ENCODE results near the gene MRPL42. TPM values are rescaled to one million over a fixed set of nuclear protein-coding genes. Genes with fewer than 3 reads are reported as not detected.
"Not testable (repeated sequence)": the region's sequence is repeated elsewhere in the genome, so short reads cannot be mapped to it uniquely, and the experiment has no call there.

MRPL42 gene
- total and polyA plus RNA-seq, 2 donors: 38.2 to 72.7 TPM

DNA sequence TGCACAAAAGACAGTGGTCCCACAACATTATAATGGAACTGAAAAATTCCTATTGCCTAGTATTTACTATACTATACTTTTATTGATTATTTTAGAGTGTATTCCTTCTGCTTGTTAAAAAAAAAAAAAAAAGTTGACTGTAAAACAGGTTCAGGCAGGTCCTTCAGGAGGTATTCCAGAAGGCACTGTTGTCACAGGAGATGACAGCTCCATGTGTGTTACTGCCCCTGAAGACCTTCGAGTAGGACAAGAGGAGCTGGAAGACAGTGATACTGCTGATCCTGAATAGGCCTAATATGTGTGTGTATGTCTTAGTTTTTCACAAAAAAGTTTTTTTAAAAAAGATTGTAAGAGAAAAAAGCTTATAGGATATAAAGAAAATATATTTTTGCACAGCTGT, 37.9 kb upstream of the MRPL42 start:
- no peaks in the 10 kb centered on the region for H3K36me3 ChIP-seq (ENCODE audit: control insufficient read depth in 2 of 2, insufficient read depth in 2 of 2, low read length in 1 of 2)
- H3K4me3 ChIP-seq (ENCODE audit: low read length in 2 of 2): no peak overlapping the region
- no peak for DNase-seq (ENCODE audit: low read depth in 6 of 9, low spot score in 9 of 9)
- peaks cover 2 to 9% of the 10 kb centered on the region in 2 donors for H3K4me1 ChIP-seq (ENCODE audit: control insufficient read depth in 2 of 2, insufficient read depth in 2 of 2, low read length in 2 of 2)
- no peaks in the 10 kb centered on the region for H3K9me3 ChIP-seq (ENCODE audit: control insufficient read depth in 2 of 2, insufficient read depth in 1 of 2, low read length in 1 of 2)
- no peaks in the 10 kb centered on the region for H3K27me3 ChIP-seq (ENCODE audit: control insufficient read depth in 2 of 2, insufficient read depth in 1 of 2, low read length in 1 of 2)
- 95% methylated on average over 1 of the region's 1 CpG for WGBS
- H3K27ac ChIP-seq (ENCODE audit: low read depth in 1 of 2, low read length in 1 of 2): no peak overlapping the region

DNA sequence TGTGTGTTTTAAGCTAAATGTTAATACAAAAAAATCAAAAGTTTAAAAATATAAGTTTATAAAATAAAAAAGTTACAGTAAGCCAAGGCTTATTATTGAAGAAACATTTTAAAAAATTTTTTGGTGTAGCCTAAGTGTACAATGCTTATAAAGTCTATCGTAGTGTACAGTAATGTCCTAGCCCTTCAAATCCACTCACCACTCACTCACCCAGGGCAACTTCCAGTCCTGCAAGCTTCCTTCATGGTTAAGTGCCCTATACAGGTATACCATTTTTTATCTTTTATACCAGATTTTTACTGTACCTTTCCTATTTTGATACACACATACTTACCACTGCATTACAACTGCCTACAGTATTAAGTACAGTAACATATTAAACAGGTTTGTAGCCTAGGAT, 37.5 kb upstream of the MRPL42 start:
- H3K9me3 ChIP-seq (ENCODE audit: control insufficient read depth in 2 of 2, insufficient read depth in 1 of 2, low read length in 1 of 2): no peaks in the 10 kb centered on the region
- H3K4me1 ChIP-seq (ENCODE audit: control insufficient read depth in 2 of 2, insufficient read depth in 2 of 2, low read length in 2 of 2): peaks cover 2 to 10% of the 10 kb centered on the region in 2 donors
- H3K27me3 ChIP-seq (ENCODE audit: control insufficient read depth in 2 of 2, insufficient read depth in 1 of 2, low read length in 1 of 2): no peaks in the 10 kb centered on the region
- WGBS: 94% methylated on average over 1 of the region's 1 CpG
- no peak for DNase-seq (ENCODE audit: low read depth in 6 of 9, low spot score in 9 of 9)
- no peak overlapping the region for H3K4me3 ChIP-seq (ENCODE audit: low read length in 2 of 2)
- no peaks in the 10 kb centered on the region for H3K36me3 ChIP-seq (ENCODE audit: control insufficient read depth in 2 of 2, insufficient read depth in 2 of 2, low read length in 1 of 2)
- H3K27ac ChIP-seq (ENCODE audit: low read depth in 1 of 2, low read length in 1 of 2): no peak overlapping the region

DNA sequence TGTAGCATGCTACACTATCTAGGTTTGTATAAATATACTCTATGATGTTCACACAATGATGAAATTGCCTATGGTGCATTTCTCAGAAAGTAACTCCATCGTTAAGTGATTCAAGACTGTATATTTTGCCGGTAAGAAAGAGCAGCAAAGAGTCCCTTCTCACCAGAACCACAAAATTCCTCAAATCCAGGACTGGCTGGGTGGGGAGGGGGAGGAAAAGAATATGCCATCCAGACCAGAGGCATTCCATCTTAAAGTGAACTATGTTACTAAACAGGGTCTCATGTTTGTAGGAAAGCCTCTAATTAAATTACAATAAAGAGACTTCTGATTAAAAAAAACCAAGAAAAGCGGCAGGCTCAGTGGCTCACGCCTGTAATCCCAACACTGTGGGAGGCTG, 37.0 kb upstream of the MRPL42 start:
- Histone ChIP-seq H3K4me1 (ENCODE audit: control insufficient read depth in 2 of 2, insufficient read depth in 2 of 2, low read length in 2 of 2) (peaks cover 2 to 10% of the 10 kb centered on the region in 2 donors), H3K4me3 (ENCODE audit: low read length in 2 of 2) (no peak overlapping the region), H3K36me3 (ENCODE audit: control insufficient read depth in 2 of 2, insufficient read depth in 2 of 2, low read length in 1 of 2) (no peaks in the 10 kb centered on the region), H3K9me3 (ENCODE audit: control insufficient read depth in 2 of 2, insufficient read depth in 1 of 2, low read length in 1 of 2) (no peaks in the 10 kb centered on the region), H3K27ac (ENCODE audit: low read depth in 1 of 2, low read length in 1 of 2) (no peak overlapping the region), H3K27me3 (ENCODE audit: control insufficient read depth in 2 of 2, insufficient read depth in 1 of 2, low read length in 1 of 2) (no peaks in the 10 kb centered on the region)
- WGBS: 98% methylated on average over 4 of the region's 4 CpGs
- no peak for DNase-seq (ENCODE audit: low read depth in 6 of 9, low spot score in 9 of 9)

DNA sequence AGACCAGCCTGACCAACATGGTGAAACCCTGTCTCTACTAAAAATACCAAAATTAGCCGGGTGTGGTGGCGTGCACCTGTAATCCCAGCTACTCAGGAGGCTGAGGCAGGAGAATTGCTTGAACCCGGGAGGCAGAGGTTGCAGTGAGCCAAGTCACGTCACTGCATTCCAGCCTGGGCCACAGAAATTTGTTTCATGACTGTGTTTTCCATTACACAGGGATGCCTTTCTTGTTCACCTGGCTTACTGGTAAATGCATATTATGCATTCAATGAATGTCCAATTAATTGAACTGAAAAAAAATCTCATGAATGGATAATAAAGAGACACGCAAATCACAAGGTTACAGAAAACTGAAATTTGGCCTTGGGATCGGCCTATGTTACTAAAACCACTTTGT, 35.3 kb upstream of the MRPL42 start:
- H3K4me3 ChIP-seq (ENCODE audit: low read length in 2 of 2); H3K9me3 ChIP-seq (ENCODE audit: control insufficient read depth in 2 of 2, insufficient read depth in 1 of 2, low read length in 1 of 2); H3K36me3 ChIP-seq (ENCODE audit: control insufficient read depth in 2 of 2, insufficient read depth in 2 of 2, low read length in 1 of 2); DNase-seq (ENCODE audit: low read depth in 6 of 9, low spot score in 9 of 9); H3K27me3 ChIP-seq (ENCODE audit: control insufficient read depth in 2 of 2, insufficient read depth in 1 of 2, low read length in 1 of 2); H3K27ac ChIP-seq (ENCODE audit: low read depth in 1 of 2, low read length in 1 of 2): not testable (repeated sequence)
- WGBS: 95% methylated on average over 6 of the region's 6 CpGs
- peaks cover 5 to 15% of the 10 kb centered on the region in 2 donors for H3K4me1 ChIP-seq (ENCODE audit: control insufficient read depth in 2 of 2, insufficient read depth in 2 of 2, low read length in 2 of 2)

DNA sequence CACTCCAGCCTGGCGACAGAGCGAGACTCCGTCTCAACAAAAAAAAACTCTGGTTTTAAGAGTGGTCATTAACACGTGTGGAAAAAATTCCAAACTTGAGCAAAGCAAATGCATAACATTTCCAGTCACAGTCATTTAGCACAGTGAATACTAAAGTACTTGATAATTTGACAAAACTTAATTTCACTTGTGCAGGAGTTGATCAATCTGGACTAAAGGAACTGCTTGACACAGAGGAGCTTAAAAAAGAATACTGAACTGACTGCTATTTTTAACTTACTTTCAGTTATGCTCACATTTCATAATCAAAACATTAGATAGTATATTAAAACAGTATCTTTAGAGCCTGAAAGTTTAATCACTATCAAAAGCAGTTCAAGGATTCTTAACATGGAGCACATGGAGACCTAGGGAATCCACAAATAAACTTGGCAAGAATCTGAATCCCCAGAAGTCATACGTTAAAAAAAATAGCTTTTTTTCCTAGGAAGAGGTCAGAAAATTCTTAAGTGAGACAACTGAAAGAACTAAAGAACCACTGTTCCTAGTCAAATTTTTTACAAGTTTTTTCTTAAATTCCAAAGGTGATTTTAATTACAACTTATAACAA, 33.0 kb upstream of the MRPL42 start:
- Histone ChIP-seq H3K27me3 (ENCODE audit: control insufficient read depth in 2 of 2, insufficient read depth in 1 of 2, low read length in 1 of 2) (no peaks in the 10 kb centered on the region), H3K36me3 (ENCODE audit: control insufficient read depth in 2 of 2, insufficient read depth in 2 of 2, low read length in 1 of 2) (no peaks in the 10 kb centered on the region), H3K9me3 (ENCODE audit: control insufficient read depth in 2 of 2, insufficient read depth in 1 of 2, low read length in 1 of 2) (no peaks in the 10 kb centered on the region), H3K27ac (ENCODE audit: low read depth in 1 of 2, low read length in 1 of 2) (no peak overlapping the region), H3K4me1 (ENCODE audit: control insufficient read depth in 2 of 2, insufficient read depth in 2 of 2, low read length in 2 of 2) (peaks cover 19 to 31% of the 10 kb centered on the region in 2 donors), H3K4me3 (ENCODE audit: low read length in 2 of 2) (no peak overlapping the region)
- 69% methylated on average over 5 of the region's 5 CpGs for WGBS
- no peak for DNase-seq (ENCODE audit: low read depth in 6 of 9, low spot score in 9 of 9)

DNA sequence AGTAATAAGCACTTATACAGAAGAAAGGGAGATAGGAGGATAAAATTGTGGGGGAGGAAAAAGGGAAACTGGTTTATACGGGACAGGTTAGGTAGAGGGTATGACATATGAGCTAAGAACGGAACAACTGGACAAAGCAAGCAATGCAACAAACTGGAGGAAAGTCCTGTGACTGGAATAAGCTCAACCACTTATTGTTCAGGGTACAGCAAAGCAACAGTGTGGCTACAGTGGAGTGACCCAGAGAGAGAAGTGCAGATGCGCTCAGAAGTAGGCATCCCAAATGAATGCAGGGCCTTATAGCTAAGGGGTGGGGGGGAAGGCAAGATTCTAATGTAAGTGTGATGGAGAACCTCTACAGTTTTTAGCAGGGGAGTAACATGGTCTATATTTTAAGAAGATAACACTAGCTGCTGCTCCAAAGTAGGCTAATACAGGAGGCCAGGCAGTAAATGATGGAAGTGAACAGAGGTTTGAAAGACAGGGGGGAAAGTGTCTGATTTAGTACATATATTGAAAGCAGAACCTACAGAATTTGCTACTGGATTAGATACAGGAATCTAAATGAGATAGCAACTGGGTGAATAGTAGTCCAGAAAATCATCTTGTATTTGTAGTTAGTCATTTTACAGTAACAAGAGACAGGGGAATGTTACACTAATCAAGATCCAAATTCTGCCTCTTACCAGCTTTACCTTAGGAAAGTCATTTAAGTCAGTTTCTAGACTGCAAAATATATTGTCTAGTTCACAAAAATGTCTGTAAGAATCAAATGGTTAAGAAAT, 28.9 kb upstream of the MRPL42 start:
- Histone ChIP-seq H3K27ac (ENCODE audit: low read depth in 1 of 2, low read length in 1 of 2) (no peak overlapping the region), H3K4me3 (ENCODE audit: low read length in 2 of 2) (no peak overlapping the region), H3K27me3 (ENCODE audit: control insufficient read depth in 2 of 2, insufficient read depth in 1 of 2, low read length in 1 of 2) (no peaks in the 10 kb centered on the region), H3K4me1 (ENCODE audit: control insufficient read depth in 2 of 2, insufficient read depth in 2 of 2, low read length in 2 of 2) (peaks cover 23 to 40% of the 10 kb centered on the region in 2 donors), H3K9me3 (ENCODE audit: control insufficient read depth in 2 of 2, insufficient read depth in 1 of 2, low read length in 1 of 2) (no peaks in the 10 kb centered on the region), H3K36me3 (ENCODE audit: control insufficient read depth in 2 of 2, insufficient read depth in 2 of 2, low read length in 1 of 2) (no peaks in the 10 kb centered on the region)
- DNase-seq (ENCODE audit: low read depth in 6 of 9, low spot score in 9 of 9): no peak
- WGBS: 91% methylated on average over 3 of the region's 3 CpGs

DNA sequence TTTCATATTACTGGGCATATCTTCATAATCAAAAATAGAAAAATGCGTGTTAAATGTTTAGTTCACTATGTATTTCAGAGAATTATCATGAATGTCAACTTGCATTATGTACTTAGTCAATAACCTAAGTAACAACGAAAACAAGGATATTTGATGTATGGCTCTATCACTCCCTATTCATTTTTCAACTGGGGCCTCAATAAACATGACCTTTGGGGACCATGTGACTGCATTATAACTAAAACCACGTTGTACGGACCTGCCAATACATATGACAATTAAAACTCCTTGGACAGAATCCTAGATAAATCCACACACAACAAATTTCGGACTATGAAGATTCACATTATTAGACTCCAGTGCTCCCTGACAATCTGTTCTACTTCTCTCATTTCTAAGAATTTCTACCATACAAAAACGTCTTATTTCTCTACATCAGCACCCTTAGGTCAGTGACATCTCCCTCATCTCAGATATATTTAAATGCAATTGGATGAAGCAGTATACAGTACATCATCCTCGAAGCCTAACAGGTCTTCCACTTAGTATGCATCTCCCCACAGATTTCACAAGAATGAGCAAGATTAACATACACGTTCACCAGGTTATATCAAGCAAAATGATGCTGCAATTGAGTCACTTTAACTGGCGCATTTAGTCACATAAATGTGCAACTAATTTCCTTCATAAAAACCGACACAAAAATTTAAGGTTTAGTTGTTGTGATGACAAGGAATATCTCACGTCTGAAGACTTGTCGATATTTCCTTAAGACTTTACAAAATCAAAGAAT, 27.1 kb upstream of the MRPL42 start:
- Histone ChIP-seq H3K4me3 (ENCODE audit: low read length in 2 of 2) (peak overlapping the region; percentile 64 to 92), H3K27ac (ENCODE audit: low read depth in 1 of 2, low read length in 1 of 2) (peak overlapping the region in 1 of 2 donors; percentile 77), H3K4me1 (ENCODE audit: control insufficient read depth in 2 of 2, insufficient read depth in 2 of 2, low read length in 2 of 2) (peaks cover 23 to 38% of the 10 kb centered on the region in 2 donors), H3K36me3 (ENCODE audit: control insufficient read depth in 2 of 2, insufficient read depth in 2 of 2, low read length in 1 of 2) (no peaks in the 10 kb centered on the region), H3K27me3 (ENCODE audit: control insufficient read depth in 2 of 2, insufficient read depth in 1 of 2, low read length in 1 of 2) (no peaks in the 10 kb centered on the region), H3K9me3 (ENCODE audit: control insufficient read depth in 2 of 2, insufficient read depth in 1 of 2, low read length in 1 of 2) (no peaks in the 10 kb centered on the region)
- DNase-seq (ENCODE audit: low read depth in 6 of 9, low spot score in 9 of 9): no peak
- 35% methylated on average over 12 of the region's 12 CpGs for WGBS

DNA sequence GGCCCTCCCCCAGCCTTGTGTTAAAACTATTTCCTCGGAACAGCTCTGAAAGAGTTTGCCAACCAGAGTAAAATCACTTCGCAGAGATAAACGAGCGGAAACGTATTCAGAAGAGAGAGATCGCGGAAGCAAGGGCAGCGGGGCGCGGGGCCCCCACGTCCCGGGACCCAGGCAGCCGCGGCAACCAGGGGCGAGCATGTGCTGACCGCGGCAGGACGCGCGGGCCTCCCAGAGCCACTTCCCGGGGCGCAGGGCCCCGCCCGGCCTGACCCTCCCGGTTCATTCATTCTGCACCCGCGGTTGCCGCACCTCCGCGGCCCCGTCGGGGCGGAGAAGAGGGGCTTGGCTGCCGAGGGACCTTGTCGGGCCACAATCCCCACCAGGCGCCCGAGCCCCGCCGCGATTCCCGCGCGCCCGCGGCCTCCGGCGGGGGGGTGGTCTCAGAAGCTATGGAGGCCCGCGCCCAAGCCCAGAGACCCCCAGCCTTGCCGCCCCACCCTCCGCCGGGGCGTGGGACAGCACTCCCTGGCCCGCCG, 26.2 kb upstream of the MRPL42 start:
- DNase-seq (ENCODE audit: low read depth in 6 of 9, low spot score in 9 of 9): peak in 5 of 9 donors; percentile 38 to 80 (median 41)
- under 1% methylated on average over 55 of the region's 55 CpGs for WGBS
- no peaks in the 10 kb centered on the region for H3K27me3 ChIP-seq (ENCODE audit: control insufficient read depth in 2 of 2, insufficient read depth in 1 of 2, low read length in 1 of 2)
- peak overlapping the region; percentile 77 to 96 for H3K27ac ChIP-seq (ENCODE audit: low read depth in 1 of 2, low read length in 1 of 2)
- no peaks in the 10 kb centered on the region for H3K36me3 ChIP-seq (ENCODE audit: control insufficient read depth in 2 of 2, insufficient read depth in 2 of 2, low read length in 1 of 2)
- H3K4me3 ChIP-seq (ENCODE audit: low read length in 2 of 2): peak overlapping the region; percentile 64 to 92
- H3K4me1 ChIP-seq (ENCODE audit: control insufficient read depth in 2 of 2, insufficient read depth in 2 of 2, low read length in 2 of 2): peaks cover 23 to 34% of the 10 kb centered on the region in 2 donors
- H3K9me3 ChIP-seq (ENCODE audit: control insufficient read depth in 2 of 2, insufficient read depth in 1 of 2, low read length in 1 of 2): no peaks in the 10 kb centered on the region

Data from thymus (tissue), 11 donors.